Measurements from ENCODE around the gene CHST9.
"Not testable (repeated sequence)": the region's sequence is repeated elsewhere in the genome, so short reads cannot be mapped to it uniquely, and the experiment has no call there.

The CHST9 gene

GRCh38 chr18:26993568-26993967 is 191.5 kb downstream of the CHST9 start:
- DNase-seq, result no peak

- no peak for DNase-seq
These were observed 192.2 kb downstream of the CHST9 start for GRCh38 chr18:26992926-26993325.

- DNase-seq, result no peak
These were observed 195.3 kb downstream of the CHST9 start for GRCh38 chr18:26989842-26990241.

- DNase-seq, result no peak
These were observed 203.6 kb downstream of the CHST9 start for GRCh38 chr18:26981360-26982082.

GRCh38 chr18:26978812-26979341 is 206.2 kb downstream of the CHST9 start:
- DNase-seq, result no peak

GRCh38 chr18:26977781-26978180 is 207.3 kb downstream of the CHST9 start:
- no peak for DNase-seq

- DNase-seq, result no peak
These were observed 208.9 kb downstream of the CHST9 start for GRCh38 chr18:26976206-26976605.

- not testable (repeated sequence) for DNase-seq
These were observed 212.6 kb downstream of the CHST9 start for GRCh38 chr18:26972549-26972948.

GRCh38 chr18:26971409-26971808 is 213.7 kb downstream of the CHST9 start:
- no peak for DNase-seq

GRCh38 chr18:26970637-26971036 is 214.5 kb downstream of the CHST9 start:
- no peak for DNase-seq

- no peak for DNase-seq
These were observed 219.9 kb downstream of the CHST9 start for GRCh38 chr18:26965206-26965605.

- no peak for DNase-seq
These were observed 221.8 kb downstream of the CHST9 start for GRCh38 chr18:26963292-26963691.

GRCh38 chr18:26961839-26962238 is 223.3 kb downstream of the CHST9 start:
- DNase-seq, result no peak

GRCh38 chr18:26960911-26961310 is 224.2 kb downstream of the CHST9 start:
- no peak for DNase-seq

GRCh38 chr18:26956863-26957262 is 228.2 kb downstream of the CHST9 start:
- DNase-seq, result no peak

GRCh38 chr18:26948703-26949102 is 236.4 kb downstream of the CHST9 start:
- no peak for DNase-seq

- DNase-seq, result no peak
These were observed 241.2 kb downstream of the CHST9 start for GRCh38 chr18:26943906-26944305.

GRCh38 chr18:26941584-26941983 is 243.5 kb downstream of the CHST9 start:
- no peak for DNase-seq

- no peak for DNase-seq
These were observed 244.2 kb downstream of the CHST9 start for GRCh38 chr18:26940744-26941398.

GRCh38 chr18:26931659-26932058 is 253.4 kb downstream of the CHST9 start:
- no peak for DNase-seq

GRCh38 chr18:26930630-26931029 is 254.5 kb downstream of the CHST9 start:
- no peak for DNase-seq

GRCh38 chr18:26928670-26929313 is 256.3 kb downstream of the CHST9 start:
- DNase-seq, result no peak

- DNase-seq, result not testable (repeated sequence)
These were observed 257.3 kb downstream of the CHST9 start for GRCh38 chr18:26927822-26928221.

Measured in activated CD4-positive, alpha-beta T cell treated with anti-CD3 and anti-CD28 coated beads, Interleukin-2, amount 50 U/mL, for 4 hours (primary cell).